ENCODE results near the gene MARF1.
"Not testable (repeated sequence)": the region's sequence is repeated elsewhere in the genome, so short reads cannot be mapped to it uniquely, and the experiment has no call there.

MARF1 gene

GRCh38 chr16:15608398-15609285 lies 34.3 kb downstream of the MARF1 start:
- no peak for DNase-seq
- H3K9me3 ChIP-seq (ENCODE audit: severe bottlenecking): no peaks in the 10 kb centered on the region
- no peak overlapping the region for H3K27ac ChIP-seq
- no peaks in the 10 kb centered on the region for H3K27me3 ChIP-seq (ENCODE audit: insufficient read depth, low read depth, severe bottlenecking)
- peaks cover 89% of the 10 kb centered on the region for H3K36me3 ChIP-seq
- no peak for TF ChIP-seq CTCF (IDR thresholded peaks at IDR 0.05; ENCODE audit: low read depth, low read length)
- H3K4me3 ChIP-seq (ENCODE audit: low read depth, low read length): no peak overlapping the region

- no peak overlapping the region for H3K4me3 ChIP-seq (ENCODE audit: low read depth, low read length)
- no peak overlapping the region for H3K27ac ChIP-seq
- no peak for TF ChIP-seq CTCF (IDR thresholded peaks at IDR 0.05; ENCODE audit: low read depth, low read length)
- H3K36me3 ChIP-seq: peaks cover 92% of the 10 kb centered on the region
- H3K27me3 ChIP-seq (ENCODE audit: insufficient read depth, low read depth, severe bottlenecking): no peaks in the 10 kb centered on the region
- H3K9me3 ChIP-seq (ENCODE audit: severe bottlenecking): no peaks in the 10 kb centered on the region
- DNase-seq: no peak
Observed at GRCh38 chr16:15607700-15608396, 35.1 kb downstream of the MARF1 start.

- not testable (repeated sequence) for H3K9me3 ChIP-seq (ENCODE audit: severe bottlenecking); H3K27ac ChIP-seq; H3K4me3 ChIP-seq (ENCODE audit: low read depth, low read length); DNase-seq; H3K27me3 ChIP-seq (ENCODE audit: insufficient read depth, low read depth, severe bottlenecking)
- H3K36me3 ChIP-seq: peaks cover 92% of the 10 kb centered on the region
Observed at GRCh38 chr16:15607221-15607699, 35.7 kb downstream of the MARF1 start.

- H3K27me3 ChIP-seq (ENCODE audit: insufficient read depth, low read depth, severe bottlenecking): no peaks in the 10 kb centered on the region
- H3K4me3 ChIP-seq (ENCODE audit: low read depth, low read length): no peak overlapping the region
- H3K36me3 ChIP-seq: peaks cover 92% of the 10 kb centered on the region
- no peak for DNase-seq
- no peak for TF ChIP-seq CTCF (IDR thresholded peaks at IDR 0.05; ENCODE audit: low read depth, low read length)
- no peak overlapping the region for H3K27ac ChIP-seq
- H3K9me3 ChIP-seq (ENCODE audit: severe bottlenecking): no peaks in the 10 kb centered on the region
Observed at GRCh38 chr16:15606518-15607220, 36.3 kb downstream of the MARF1 start.

GRCh38 chr16:15605839-15606517 lies 37.0 kb downstream of the MARF1 start:
- Histone ChIP-seq H3K27ac (no peak overlapping the region), H3K9me3 (ENCODE audit: severe bottlenecking) (no peaks in the 10 kb centered on the region), H3K36me3 (peaks cover 94% of the 10 kb centered on the region), H3K4me3 (ENCODE audit: low read depth, low read length) (no peak overlapping the region), H3K27me3 (ENCODE audit: insufficient read depth, low read depth, severe bottlenecking) (no peaks in the 10 kb centered on the region)
- no peak for DNase-seq
- no peak for TF ChIP-seq CTCF (IDR thresholded peaks at IDR 0.05; ENCODE audit: low read depth, low read length)

Data from WERI-Rb-1 (cell line).